ENCODE results near the gene AIRE.
"Not testable (repeated sequence)": the region's sequence is repeated elsewhere in the genome, so short reads cannot be mapped to it uniquely, and the experiment has no call there.

The AIRE gene

DNA sequence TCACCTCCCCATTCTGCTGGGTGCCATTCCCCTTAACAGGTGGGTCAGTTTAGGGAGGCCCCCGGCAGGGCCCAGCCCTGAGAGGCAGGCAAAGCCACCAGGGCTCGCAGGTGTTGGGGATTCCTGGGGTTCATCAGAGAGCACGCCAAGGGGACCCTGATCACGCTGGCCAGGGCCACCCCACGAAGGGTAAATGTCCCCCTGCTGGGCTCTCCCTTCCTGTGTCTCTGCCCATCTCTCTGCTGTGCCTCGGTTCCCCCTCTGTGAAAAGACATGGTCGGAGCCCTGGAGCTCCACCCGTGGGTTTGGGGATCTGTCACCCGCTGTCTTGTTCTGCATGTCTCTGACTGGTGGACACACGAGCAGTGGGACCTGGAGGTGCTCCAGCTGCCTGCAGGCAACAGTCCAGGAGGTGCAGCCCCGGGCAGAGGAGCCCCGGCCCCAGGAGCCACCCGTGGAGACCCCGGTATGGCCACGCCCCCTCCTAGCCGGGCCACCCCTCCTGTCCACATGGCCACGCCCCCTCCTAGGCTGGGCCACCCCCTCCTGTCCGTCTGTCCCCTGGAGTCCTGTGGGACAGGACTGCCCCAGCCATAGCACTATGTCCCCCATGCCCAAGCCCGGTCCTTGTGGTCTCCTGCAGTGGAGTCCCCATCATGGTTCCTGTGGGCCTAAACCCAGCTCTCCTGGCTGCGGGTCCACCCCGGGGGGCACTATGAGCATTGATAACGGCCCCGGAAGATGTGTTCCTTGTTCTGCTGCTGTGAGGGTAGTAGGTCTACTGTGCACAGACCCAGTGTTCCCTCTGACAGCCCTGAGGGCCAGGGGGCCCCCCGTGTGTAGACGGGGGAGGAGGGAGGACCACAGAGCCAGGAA lies 6.5 kb downstream of the AIRE start:
- no peak for DNase-seq (ENCODE audit: low read depth, low spot score)

DNA sequence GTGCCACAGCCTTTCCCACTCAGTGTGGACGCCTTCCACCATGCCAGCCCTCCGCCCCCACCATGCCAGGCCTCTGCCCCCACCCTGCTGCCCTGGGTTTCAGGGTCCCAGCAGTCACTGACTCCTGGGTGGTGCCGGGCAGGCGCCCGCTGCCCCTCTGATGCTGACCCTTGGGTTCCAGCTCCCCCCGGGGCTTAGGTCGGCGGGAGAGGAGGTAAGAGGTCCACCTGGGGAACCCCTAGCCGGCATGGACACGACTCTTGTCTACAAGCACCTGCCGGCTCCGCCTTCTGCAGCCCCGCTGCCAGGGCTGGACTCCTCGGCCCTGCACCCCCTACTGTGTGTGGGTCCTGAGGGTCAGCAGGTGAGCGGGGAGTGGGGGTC lies 7.1 kb downstream of the AIRE start:
- no peak for DNase-seq (ENCODE audit: low read depth, low spot score)

DNA sequence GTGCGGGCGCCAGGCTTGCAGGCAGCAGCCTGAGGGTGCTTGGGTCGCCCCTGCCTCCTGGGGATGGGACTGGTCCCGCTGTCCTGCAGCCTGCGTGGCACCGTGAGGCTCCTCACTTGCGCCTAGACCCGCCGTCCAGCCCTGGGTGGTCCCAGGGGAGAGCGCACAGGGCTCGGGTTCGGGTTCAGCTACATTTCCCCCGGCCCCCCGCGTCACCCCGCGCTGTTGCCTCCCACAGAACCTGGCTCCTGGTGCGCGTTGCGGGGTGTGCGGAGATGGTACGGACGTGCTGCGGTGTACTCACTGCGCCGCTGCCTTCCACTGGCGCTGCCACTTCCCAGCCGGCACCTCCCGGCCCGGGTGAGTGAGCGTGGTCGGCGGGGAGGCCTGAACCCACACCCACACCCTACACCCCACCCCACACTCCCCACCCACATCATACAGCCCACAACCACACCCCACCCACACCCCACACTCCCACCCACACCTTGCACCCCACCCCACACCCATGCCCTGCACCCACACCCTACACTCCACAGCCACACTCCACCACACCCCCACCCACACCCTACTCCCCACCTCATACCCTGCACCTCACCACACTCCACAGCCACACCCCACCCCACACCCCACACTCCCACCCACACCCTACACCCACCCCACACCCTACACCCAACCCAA lies 8.0 kb downstream of the AIRE start:
- no peak for DNase-seq (ENCODE audit: low read depth, low spot score)

DNA sequence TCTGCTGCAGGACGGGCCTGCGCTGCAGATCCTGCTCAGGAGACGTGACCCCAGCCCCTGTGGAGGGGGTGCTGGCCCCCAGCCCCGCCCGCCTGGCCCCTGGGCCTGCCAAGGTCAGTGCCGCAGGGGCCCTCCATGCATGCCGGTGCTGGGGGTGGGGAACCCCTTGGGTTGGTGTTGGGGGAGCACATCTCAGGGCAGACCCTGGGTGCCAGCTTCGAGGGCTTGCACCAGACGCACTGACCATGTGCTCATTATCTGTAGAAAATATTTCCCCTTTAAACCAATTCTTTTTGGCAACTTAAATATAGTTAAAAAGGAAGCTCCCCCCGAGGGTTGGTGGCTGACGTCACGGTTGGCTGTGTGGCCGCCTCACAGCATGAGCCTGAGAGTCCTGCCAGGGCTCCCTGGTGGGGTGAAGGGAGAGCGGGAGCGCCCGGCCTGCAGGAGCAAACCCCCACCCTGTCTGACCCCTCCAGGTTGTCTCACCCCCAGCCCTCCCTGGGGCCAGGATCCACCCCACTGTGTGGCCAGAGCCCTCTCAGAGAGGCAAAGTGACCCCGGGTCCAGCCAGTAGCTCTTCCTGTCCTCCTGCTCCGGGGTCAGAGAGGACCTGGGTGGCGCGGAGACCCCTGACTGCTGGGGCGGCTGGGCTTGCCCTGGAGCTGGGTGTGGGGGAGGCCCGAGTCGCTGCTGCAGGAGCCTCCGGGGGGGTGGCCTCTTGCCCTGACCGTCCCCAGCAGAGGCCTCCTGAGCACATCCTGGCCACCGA lies 8.9 kb downstream of the AIRE start:
- no peak for DNase-seq (ENCODE audit: low read depth, low spot score)

DNA sequence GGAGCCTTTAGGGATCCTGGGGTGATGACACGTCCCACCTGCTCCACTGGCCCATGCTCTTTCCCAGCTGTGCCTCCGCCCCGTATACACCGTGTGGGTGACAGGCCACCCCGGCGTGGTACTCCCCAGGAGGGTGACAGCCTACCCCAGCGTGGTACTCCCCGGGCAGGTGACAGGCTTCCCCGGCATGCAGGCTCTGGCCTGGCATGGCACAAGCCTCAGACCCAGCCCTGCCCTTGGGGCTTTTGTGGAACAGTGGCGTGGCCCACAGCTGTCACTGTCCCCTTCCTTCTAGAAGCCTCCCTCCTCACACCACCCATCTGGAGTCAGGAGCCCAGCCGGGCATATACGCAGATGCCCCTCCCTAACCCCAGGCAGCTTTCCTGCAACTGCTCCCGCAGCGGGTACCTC lies 9.5 kb downstream of the AIRE start:
- DNase-seq (ENCODE audit: low read depth, low spot score) = no peak

DNA sequence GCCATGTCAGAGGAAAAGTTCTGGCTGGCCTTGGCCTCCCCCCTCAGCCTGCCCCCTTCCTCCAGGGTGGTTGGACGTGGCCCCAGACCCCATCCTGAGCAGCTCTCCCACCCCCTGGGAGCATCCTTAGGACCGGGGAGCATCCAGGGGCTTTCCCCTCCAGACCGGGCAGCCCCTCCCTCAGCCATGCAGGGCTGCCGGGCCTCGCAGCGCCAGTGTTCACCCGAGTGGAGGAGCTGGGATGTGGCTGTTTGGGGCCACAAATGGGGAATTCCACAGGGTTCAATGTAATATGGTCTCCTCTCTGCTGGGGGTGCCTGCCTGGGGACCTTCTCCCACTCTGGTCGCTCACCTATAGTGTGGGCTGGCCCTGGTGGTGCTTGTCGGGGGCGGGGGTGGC lies 10.0 kb downstream of the AIRE start:
- DNase-seq (ENCODE audit: low read depth, low spot score) = no peak

DNA sequence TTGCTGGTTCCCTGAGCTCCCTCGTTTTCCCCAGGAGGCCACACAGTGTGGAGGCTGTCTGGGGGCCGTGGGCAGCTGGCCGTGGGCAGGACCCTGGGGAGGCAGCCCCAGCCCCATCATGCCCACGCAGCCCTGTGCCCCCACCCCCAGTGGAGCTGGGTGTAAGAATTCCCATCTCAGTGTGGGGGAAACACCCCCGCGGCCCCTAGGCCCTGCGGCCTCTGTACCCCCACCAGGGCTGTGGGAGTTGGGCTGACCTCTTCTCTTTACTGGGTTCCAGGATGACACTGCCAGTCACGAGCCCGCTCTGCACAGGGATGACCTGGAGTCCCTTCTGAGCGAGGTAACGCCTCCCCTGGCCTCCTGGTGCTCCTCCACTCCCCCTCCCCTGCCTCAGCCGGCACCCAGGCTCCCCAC lies 10.4 kb downstream of the AIRE start:
- no peak for DNase-seq (ENCODE audit: low read depth, low spot score)

DNA sequence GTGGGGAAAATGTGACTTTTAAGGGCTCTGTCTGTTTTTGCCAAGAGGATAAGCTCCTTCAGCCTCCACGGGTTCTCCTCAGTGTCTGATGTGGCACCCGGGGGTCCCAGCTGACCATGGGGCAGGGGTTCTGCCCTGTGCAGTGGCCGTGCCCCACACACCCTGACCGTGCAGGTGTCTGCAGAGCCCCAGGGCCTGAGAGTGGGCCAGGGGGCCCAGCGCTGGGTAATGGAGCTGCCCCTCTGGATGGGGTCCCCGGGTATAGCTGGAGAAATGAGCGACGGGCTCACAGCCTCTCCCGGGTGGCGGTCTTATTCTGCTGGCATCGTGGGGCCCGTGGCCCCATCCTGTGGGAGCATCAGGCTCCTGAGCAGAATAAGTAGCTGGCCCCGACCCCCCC lies 11.2 kb downstream of the AIRE start:
- DNase-seq (ENCODE audit: low read depth, low spot score) = no peak

DNA sequence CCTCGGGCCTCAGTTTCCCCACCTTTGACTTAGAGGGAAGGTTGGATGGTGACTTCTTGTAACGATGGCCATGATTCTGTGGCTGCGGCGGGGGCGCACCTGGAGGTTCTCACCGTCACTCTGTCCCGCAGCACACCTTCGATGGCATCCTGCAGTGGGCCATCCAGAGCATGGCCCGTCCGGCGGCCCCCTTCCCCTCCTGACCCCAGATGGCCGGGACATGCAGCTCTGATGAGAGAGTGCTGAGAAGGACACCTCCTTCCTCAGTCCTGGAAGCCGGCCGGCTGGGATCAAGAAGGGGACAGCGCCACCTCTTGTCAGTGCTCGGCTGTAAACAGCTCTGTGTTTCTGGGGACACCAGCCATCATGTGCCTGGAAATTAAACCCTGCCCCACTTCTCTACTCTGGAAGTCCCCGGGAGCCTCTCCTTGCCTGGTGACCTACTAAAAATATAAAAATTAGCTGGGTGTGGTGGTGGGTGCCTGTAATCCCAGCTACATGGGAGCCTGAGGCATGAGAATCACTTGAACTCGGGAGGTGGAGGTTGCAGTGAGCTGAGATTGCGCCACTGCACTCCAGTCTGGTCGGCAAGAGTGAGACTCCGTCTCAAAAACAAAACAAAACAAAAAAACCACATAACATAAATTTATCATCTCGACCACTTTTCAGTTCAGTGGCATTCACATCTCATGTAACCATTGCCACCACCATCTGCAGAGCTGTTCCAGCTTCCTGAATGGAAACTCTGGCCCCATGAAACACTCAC lies 12.0 kb downstream of the AIRE start:
- peak; percentile 42 for DNase-seq (ENCODE audit: low read depth, low spot score)

DNA sequence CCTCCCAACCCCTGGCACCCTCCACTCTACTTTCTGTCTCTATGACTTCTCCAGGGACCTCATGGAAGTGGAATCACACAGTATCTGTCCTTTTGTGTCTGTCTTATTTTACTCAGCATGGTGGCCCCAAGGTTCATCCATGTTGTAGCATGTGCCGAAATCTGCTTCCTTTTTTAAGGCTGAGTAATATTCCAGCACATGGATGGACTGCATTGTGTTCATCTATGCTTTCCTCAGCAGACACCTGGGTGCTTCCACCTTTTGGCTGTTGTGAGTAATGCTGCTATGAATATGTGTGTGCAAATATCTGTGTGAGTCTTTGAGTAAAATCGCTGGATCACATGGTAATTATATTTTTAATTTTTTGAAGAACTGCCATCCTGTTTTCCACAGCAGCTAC lies 12.6 kb downstream of the AIRE start:
- no peak for DNase-seq (ENCODE audit: low read depth, low spot score)

DNA sequence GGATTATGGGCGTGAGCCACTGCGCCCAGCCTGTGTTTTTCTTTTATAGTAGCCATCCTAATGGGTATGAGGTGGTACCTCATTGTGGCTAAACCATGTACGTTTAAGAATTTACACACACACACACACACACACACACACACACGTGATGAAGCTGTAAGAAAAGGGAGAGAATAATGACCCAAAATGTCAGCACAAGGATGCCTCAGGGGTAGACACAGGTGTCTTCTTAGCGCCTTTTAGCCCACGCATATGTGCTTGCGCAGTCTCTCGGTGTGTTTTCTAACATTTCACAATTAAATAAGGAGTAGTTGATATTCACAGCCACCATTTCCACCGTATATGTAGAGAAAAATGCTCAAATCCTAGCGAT lies 13.4 kb downstream of the AIRE start:
- no peak for DNase-seq (ENCODE audit: low read depth, low spot score)

DNA sequence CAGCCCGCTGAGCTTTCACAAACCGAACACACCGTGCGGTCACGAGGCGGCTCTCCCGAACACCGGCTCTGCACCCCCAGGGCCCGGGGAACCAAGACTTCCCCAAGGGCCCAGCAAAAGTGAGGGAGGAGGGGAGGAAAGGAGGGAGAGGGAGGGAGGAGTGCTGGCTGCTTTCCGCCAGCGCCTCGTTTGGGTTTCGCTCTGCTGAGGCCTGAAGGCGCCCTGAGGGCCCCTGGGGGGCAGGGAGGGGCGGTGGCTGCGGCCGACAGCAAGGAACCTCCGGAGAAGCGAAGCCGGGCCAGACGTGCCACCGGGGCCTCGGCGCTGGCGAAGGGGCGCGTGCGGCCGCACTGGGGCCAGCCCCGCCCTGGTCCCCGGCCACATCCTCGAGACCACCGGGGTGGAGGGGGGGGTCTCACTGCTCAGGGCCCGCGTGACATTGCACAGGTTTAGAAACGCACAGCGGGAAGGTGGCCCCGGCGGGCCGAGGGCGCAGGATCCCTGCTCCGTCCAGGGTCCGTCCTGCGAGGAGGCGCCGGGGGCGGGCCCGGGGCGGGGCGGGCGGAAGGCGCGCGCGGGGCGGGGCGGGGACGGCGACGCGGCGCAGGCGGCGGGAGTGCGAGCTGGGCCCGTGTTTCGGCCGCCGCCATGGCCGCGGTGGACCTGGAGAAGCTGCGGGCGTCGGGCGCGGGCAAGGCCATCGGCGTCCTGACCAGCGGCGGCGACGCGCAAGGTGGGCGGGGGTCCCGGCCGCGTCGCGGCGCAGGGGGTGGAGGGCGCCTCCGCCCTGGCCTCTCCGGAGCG lies 14.0 kb downstream of the AIRE start, which contains the start of gene PFKL:
Gene PFKL, plus strand, starts transcription at position 596 of the 804 bp plus-strand sequence. Its CDS starts 53 bp downstream, at position 649.
- no peak for DNase-seq (ENCODE audit: low read depth, low spot score)

DNA sequence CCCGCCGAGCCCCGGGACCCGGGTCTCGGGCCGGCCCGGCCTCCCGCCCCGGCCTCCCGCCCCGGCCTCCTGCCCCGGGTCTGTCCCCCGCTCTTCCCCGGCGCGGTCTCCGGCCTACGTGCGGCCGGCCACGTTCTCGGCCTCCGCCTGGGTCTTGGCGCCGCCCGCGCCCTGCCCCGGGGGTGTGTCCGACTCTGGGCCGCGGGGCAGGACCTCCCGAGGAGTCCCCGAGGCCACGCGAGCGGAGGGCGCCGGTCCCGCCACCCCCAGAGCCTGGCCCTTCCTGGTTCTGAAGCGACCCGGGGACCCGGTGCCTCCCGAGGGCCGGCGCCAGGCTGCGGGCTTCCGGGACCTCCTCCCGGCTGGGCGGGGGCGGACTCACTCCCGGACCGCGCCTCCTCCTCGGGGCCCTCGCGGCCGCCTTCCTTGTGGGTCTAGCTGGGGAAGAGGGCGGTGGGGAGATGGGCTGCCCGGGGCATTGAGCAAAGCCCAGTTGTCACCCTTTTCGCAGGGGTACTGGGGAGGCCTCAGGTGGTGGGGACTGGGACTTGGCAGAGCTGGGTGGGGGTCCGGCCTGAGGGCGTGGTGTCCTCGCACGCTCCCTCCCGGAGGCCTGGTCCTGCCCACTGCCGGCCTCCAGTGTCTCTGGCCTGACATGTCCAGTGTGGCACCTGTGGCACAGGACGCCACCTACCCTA lies 14.7 kb downstream of the AIRE start:
- no peak for DNase-seq (ENCODE audit: low read depth, low spot score)

DNA sequence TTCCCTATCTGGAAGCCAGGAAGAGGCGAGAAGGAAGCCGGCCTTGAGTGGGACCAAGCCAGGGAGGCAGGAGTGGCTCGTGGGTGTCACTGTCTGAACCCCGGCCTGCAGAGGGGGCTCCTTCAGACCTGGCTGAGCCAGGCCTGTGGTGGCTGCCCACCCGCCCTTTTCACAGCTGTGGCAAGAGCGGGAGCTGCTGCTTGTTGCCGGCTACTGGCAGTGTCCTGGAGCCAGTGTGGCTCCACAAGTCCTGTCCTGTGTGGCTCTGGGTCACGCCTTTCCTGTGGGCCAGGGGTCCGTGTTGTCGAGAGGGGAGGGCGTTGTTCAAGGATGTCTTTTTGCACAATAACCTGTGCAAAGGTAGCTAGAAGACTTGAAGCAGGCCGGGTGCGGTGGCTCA lies 15.5 kb downstream of the AIRE start:
- DNase-seq (ENCODE audit: low read depth, low spot score) = no peak

DNA sequence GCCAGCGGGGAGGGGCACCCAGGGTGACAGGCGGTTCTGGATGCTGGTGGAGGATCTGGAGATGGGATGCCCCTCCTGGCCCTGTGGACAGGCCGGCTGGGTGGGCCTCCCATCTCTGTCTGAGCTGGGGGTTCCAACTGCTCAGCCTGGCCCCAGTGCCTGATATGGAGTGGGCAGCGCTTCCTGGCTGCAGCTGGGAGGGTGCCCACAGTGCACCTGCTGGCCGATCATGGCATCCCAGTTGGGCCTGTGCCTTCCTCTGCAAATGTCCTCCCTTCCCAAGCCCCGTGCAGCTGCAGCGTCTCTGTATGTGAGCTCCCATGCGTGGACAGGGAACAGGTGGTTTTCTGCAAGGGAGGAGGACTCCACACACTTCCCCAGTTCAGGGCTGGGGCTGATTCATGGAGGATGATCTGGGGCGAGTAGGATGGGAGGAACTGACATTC lies 16.3 kb downstream of the AIRE start:
- no peak for DNase-seq (ENCODE audit: low read depth, low spot score)

DNA sequence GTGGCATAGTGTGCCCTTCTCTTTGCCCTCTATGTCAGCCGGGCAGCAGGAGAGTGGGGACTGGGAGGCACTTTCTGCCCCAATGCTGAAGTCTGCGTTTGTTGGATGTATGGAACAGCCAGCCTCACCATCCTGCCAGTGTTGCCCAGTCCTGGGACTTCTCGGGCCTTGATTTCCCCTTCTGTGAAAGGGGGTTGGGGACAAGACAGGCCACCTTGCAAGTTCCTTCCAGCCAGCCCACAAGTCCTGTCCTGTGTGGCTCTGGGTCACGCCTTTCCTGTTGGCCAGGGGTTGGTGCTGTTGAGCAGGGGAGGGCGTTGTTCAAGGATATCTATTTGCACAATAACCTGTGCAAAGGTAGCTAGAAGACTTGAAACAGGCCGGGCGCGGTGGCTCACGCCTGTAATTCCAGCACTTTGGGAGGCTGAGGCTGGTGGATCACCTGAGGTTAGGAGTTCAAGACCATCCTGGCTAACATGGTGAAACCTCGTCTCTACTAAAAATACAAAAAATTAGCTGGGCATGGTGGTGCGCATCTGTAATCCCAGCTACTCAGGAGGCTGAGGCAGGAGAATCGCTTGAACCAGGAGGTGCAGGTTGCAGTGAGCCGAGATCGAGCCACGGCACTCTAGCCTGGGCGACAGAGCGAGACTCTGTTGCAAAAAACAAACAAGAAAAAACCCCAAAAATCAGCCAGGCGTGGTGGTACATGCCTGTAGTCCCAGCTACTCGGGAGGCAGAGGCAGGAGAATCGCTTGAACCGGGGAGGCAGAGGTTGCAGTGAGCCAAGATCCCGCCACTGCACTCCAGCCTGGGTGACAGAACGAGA lies 17.1 kb downstream of the AIRE start:
- not testable (repeated sequence) for DNase-seq (ENCODE audit: low read depth, low spot score)

DNA sequence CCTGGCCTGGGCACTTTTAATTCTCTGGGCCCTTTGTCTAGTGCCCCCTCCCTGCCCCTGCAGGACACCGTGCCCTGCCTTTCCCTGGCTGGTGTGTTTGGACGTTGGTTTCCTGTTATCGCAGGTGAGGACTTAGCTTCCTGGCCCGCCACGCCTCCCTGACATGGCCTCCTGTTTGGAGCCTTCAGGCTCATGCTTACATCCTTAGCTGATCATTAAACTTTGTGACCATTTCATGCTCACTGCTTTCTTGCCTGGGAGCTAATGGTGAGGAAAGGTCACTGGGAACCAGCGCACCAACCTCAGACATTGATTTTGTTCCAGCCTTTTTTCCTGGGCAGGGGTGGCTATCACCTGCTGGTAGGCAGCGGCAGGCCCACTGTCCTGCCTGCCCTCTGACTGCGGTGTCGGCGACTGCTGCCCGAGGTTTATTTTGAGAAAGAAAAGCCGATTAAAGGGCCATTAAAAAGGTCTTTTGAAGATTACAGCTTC lies 17.9 kb downstream of the AIRE start:
- DNase-seq (ENCODE audit: low read depth, low spot score) = no peak

DNA sequence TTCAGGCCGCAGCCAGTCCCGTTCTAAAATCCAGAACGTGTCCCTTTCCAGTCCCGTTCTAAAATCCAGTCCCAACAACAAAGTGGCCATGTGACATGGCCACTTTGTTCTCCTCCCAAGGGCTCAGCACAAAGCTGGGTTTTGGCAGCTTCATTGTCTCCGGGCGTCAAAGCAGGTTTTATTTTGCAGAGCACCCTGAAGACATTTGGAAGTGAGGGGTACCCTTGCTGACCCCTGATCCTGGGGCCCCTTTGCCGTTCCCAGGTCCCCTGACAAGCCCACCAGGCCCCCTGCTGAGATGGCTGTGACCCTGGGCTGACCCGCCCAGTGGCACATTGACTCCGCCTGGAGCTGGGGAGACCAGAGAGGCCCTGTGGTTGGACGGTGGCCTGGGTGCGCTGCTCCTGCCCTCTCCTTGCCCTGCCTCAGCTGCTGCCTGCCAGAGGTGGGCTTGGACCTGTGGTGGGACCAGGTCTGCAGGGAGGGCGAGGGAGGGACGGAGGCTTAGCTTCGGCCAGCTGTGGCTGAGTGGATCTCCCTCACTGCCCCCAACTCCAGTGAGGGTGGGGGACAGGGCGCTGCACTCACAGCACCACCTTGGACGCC lies 18.4 kb downstream of the AIRE start:
- DNase-seq (ENCODE audit: low read depth, low spot score) = no peak

DNA sequence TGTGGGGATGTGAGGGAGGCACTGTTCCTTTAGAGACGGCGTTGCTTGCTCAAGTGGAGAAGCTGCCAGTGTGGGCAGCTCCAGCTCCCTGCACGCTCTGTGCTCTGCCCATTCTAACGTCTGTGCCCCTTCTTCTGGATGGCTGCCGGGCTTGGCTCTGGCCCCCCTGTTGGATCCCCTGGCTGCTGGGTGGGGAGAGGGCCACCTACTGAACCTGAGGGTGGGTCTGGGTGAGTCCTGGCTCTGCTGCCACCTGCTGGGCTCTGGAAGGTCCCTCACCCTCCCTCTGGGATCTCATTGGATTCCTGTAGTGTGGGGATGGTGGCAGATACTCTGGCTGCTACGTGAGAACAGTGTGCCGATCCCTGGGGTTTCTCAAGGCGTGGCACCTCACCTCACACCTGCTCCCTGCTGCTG lies 19.2 kb downstream of the AIRE start:
- DNase-seq (ENCODE audit: low read depth, low spot score) = no peak
